ENCODE results near the gene MANSC4. TPM values are rescaled to one million over a fixed set of nuclear protein-coding genes. Genes with fewer than 3 reads are reported as not detected.

MANSC4 gene
- total RNA-seq, 2 experiments from 2014 or later: not detected

GRCh38 chr12:27794818-27795584, 15.0 kb upstream of the MANSC4 start:
- Histone ChIP-seq H3K4me2 (ENCODE audit: low read length) (no peak overlapping the region), H3K27ac (ENCODE audit: low read depth, low read length, poor library complexity, severe bottlenecking) (no peak overlapping the region), H3K4me1 (ENCODE audit: insufficient read depth, low read length, poor library complexity, severe bottlenecking) (no peaks in the 10 kb centered on the region), H2AFZ (ENCODE audit: low read length) (no peak overlapping the region), H3K4me3 (ENCODE audit: low read depth, low read length, poor library complexity, severe bottlenecking) (no peak overlapping the region), H3K9me2 (ENCODE audit: insufficient read depth, low read length) (no peaks in the 10 kb centered on the region), H3K79me2 (ENCODE audit: insufficient read depth, low read depth, low read length) (0 out of 2 replicates have a peak, but pooled peaks cover 2% of the 10 kb centered on the region), H3K36me3 (ENCODE audit: insufficient read depth, low read length) (peaks cover 72% of the 10 kb centered on the region), H4K20me1 (ENCODE audit: insufficient read depth, low read length) (peaks cover 2% of the 10 kb centered on the region; the same call in 1 of the 2 replicates), H3K9me3 (ENCODE audit: low read length) (no peaks in the 10 kb centered on the region)
- TF ChIP-seq EZH2phosphoT487 (IDR thresholded peaks at IDR 0.05; ENCODE audit: borderline replicate concordance, low read depth, low read length): no peak
- TF ChIP-seq CTCF (conservative IDR thresholded peaks at IDR 0.05; ENCODE audit: low read length): no peak
- intact Hi-C loops (cut with micrococcal nuclease; ENCODE audit: unreplicated experiment): no loop called here
- CTCF ChIA-PET (ENCODE audit: unreplicated experiment): no interaction called here
- no TSS peak for BruUV-seq (replicated peaks)
- POLR2A ChIA-PET: interaction anchor here (0.7 to 1.7 kb wide), 5 partner anchors 10 to 1831 kb away, joined by 3 to 5 read pairs (median 3); no protein-coding TSS in a partner anchor
- no peak for DNase-seq (ENCODE audit: low spot score)

- Histone ChIP-seq H3K27ac (ENCODE audit: low read depth, low read length, poor library complexity, severe bottlenecking) (no peak overlapping the region), H3K36me3 (ENCODE audit: insufficient read depth, low read length) (peaks cover 66% of the 10 kb centered on the region), H3K4me3 (ENCODE audit: low read depth, low read length, poor library complexity, severe bottlenecking) (no peak overlapping the region), H4K20me1 (ENCODE audit: insufficient read depth, low read length) (peaks cover 6% of the 10 kb centered on the region; the same call in 1 of the 2 replicates), H3K4me2 (ENCODE audit: low read length) (no peak overlapping the region), H2AFZ (ENCODE audit: low read length) (no peak overlapping the region), H3K4me1 (ENCODE audit: insufficient read depth, low read length, poor library complexity, severe bottlenecking) (peaks cover 3% of the 10 kb centered on the region), H3K79me2 (ENCODE audit: insufficient read depth, low read depth, low read length) (peaks cover 8% of the 10 kb centered on the region; the same call in 1 of the 2 replicates), H3K9me3 (ENCODE audit: low read length) (no peaks in the 10 kb centered on the region), H3K9me2 (ENCODE audit: insufficient read depth, low read length) (no peaks in the 10 kb centered on the region)
- no peak for DNase-seq (ENCODE audit: low spot score)
- TF ChIP-seq CTCF (conservative IDR thresholded peaks at IDR 0.05; ENCODE audit: low read length) (no peak), EZH2phosphoT487 (IDR thresholded peaks at IDR 0.05; ENCODE audit: borderline replicate concordance, low read depth, low read length) (no peak)
- ChIA-PET POLR2A (interaction anchor here (0.5 to 1.0 kb wide), 2 partner anchors 14 to 80 kb away, joined by 3 read pairs; partner anchors contain the start of gene MRPS35), CTCF (ENCODE audit: unreplicated experiment) (no interaction called here)
- intact Hi-C loops (cut with micrococcal nuclease; ENCODE audit: unreplicated experiment): no loop called here
- no TSS peak for BruUV-seq (replicated peaks)
Measured at GRCh38 chr12:27790179-27790578, 10.1 kb upstream of the MANSC4 start.

DNA sequence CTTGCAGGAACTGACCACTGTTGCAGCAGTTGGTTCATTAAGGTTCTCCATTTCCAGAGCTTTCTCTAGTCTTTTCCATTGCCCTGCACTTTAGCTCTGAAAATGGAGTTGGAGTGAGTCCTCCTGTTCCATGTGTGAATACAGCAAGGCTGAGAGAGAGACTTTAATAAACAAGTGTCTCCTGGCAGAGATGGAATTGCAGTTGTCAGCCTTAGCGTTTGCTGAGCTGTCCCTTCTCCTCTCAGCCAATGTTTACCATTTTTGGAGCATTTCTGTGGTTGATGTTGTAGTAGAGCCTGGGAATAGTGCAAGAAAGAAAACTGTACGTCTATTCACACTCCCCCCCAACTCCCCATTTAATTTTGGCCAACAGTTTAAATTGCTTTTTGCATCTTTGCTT, 7.5 kb upstream of the MANSC4 start:
- H3K9me2 ChIP-seq (ENCODE audit: insufficient read depth, low read length): no peaks in the 10 kb centered on the region
- H2AFZ ChIP-seq (ENCODE audit: low read length): no peak overlapping the region
- no peaks in the 10 kb centered on the region for H3K9me3 ChIP-seq (ENCODE audit: low read length)
- no peak overlapping the region for H3K4me2 ChIP-seq (ENCODE audit: low read length)
- no peak overlapping the region for H3K27ac ChIP-seq (ENCODE audit: low read depth, low read length, poor library complexity, severe bottlenecking)
- CTCF ChIA-PET (ENCODE audit: unreplicated experiment): no interaction called here
- BruUV-seq (replicated peaks): no TSS peak
- TF ChIP-seq EZH2phosphoT487 (IDR thresholded peaks at IDR 0.05; ENCODE audit: borderline replicate concordance, low read depth, low read length) (no peak), CTCF (conservative IDR thresholded peaks at IDR 0.05; ENCODE audit: low read length) (no peak)
- POLR2A ChIA-PET: interaction anchor here (0.6 to 0.9 kb wide), 5 partner anchors 12 to 1109 kb away, joined by 3 to 6 read pairs (median 4); no protein-coding TSS in a partner anchor
- peaks cover 40% of the 10 kb centered on the region for H3K36me3 ChIP-seq (ENCODE audit: insufficient read depth, low read length)
- H3K79me2 ChIP-seq (ENCODE audit: insufficient read depth, low read depth, low read length): peaks cover 22% of the 10 kb centered on the region; the same call in 1 of the 2 replicates
- DNase-seq (ENCODE audit: low spot score): no peak
- H3K4me1 ChIP-seq (ENCODE audit: insufficient read depth, low read length, poor library complexity, severe bottlenecking): peaks cover 3% of the 10 kb centered on the region
- intact Hi-C loops (cut with micrococcal nuclease; ENCODE audit: unreplicated experiment): no loop called here
- no peak overlapping the region for H3K4me3 ChIP-seq (ENCODE audit: low read depth, low read length, poor library complexity, severe bottlenecking)
- H4K20me1 ChIP-seq (ENCODE audit: insufficient read depth, low read length): peaks cover 6% of the 10 kb centered on the region; the same call in 1 of the 2 replicates

Measured in OCI-LY7 (cell line).